KOPT-K1 (cell line): ENCODE measurements around the gene SERBP1.
A peak's percentile ranks its signal among the peaks of the same experiment; 100 is the strongest.
"Not testable (repeated sequence)": the region's sequence is repeated elsewhere in the genome, so short reads cannot be mapped to it uniquely, and the experiment has no call there.

Source experiments
- H3K27ac ChIP-seq: fragments of 200-600 bp; sonication (generic); 2 replicates; pipeline ENCODE4 v1.5.1; 2016; ENCODE audit warnings: antibody characterized with exemption, mild to moderate bottlenecking, low read depth, low read length; ENCODE audit not compliant: poor library complexity, severe bottlenecking
- H3K36me3 ChIP-seq: fragments of 200-600 bp; sonication (generic); 2 replicates; pipeline ENCODE4 v1.5.1; 2017; ENCODE audit warnings: antibody characterized with exemption, mild to moderate bottlenecking, low read length, moderate library complexity; ENCODE audit not compliant: insufficient read depth
- H3K9me3 ChIP-seq: fragments of 200-600 bp; sonication (generic); 2 replicates; pipeline ENCODE4 v1.5.1; 2017; ENCODE audit warnings: antibody characterized with exemption, low read length, mild to moderate bottlenecking; ENCODE audit not compliant: insufficient read depth, poor library complexity, severe bottlenecking

SERBP1 gene

DNA sequence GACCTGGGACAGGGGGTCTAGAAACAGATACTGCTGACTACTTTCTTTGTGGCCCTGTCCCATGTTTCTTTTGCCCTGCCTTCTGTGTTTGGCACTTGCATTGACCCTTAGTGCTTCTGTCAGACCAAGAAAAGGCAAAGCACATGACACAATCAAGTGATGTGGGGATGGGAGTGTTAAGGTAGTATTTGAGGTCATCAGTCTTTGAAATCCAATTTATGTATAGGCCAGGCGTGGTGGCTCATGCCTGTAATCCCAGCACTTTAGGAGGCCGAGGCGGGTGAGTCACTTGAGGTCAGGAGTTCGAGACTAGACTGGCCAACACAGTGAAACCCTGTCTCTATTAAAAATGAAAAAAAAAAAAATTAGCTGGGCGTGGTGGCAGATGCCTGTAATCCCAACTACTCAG, 26.0 kb downstream of the SERBP1 start:
- Histone ChIP-seq H3K36me3 (peaks cover 42% of the 10 kb centered on the region), H3K9me3 (no peaks in the 10 kb centered on the region), H3K27ac (no peak overlapping the region)

DNA sequence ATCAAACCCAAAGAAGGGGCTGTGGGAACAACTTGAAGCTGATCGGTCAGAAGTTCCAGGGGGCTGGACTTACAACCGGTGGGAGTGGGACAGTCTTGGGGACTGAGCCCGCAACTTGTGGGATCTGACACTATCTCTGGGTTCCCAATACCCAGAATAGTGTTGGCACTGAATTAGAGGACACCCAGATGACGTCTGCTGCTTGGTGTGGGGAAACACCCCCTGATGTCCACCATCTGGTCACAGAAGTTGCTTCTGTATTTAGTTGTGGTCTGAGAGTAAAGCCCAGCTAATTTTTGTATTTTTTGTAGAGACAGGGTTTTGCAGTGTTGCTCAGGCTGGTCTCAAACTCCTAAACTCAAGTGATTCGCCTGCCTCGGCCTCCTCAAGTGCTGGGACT, 28.8 kb downstream of the SERBP1 start:
- H3K9me3 ChIP-seq, result no peaks in the 10 kb centered on the region
- H3K27ac ChIP-seq, result no peak overlapping the region
- peaks cover 19% of the 10 kb centered on the region for H3K36me3 ChIP-seq

DNA sequence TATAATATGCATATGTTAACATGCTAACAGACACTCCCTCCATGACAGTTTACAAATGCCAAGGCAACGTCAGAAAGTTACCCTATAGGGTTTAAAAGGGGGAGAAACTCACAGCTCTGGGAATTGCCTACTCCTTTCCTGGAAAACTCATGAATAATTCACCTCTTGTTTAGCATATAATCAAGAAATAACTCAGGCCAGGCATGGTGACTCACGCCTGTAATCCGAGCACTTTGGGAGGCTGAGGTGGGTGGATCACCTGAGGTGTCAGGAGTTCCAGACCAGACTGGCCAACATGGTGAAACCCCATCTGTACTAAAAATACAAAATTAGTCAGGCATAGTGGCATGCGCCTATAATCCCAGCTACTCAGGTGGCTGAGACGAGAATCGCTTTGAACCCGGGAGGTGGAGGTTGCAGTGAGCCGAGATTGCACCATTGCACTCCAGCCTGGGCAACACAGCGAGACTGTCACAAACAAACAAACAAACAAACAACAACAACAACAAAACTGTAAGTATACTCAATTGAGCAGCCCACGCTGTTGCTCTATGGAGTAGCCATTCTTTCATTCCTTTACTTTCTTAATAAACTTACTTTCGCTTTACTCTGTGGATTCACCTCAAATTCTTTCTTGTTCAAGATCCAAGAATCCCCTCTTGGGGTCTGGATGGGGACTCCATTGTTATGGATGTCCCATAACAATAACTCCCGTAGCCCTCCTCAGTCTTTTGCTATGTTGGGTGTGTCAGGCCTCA, 30.0 kb downstream of the SERBP1 start:
- H3K9me3 ChIP-seq, H3K36me3 ChIP-seq, H3K27ac ChIP-seq: not testable (repeated sequence)

DNA sequence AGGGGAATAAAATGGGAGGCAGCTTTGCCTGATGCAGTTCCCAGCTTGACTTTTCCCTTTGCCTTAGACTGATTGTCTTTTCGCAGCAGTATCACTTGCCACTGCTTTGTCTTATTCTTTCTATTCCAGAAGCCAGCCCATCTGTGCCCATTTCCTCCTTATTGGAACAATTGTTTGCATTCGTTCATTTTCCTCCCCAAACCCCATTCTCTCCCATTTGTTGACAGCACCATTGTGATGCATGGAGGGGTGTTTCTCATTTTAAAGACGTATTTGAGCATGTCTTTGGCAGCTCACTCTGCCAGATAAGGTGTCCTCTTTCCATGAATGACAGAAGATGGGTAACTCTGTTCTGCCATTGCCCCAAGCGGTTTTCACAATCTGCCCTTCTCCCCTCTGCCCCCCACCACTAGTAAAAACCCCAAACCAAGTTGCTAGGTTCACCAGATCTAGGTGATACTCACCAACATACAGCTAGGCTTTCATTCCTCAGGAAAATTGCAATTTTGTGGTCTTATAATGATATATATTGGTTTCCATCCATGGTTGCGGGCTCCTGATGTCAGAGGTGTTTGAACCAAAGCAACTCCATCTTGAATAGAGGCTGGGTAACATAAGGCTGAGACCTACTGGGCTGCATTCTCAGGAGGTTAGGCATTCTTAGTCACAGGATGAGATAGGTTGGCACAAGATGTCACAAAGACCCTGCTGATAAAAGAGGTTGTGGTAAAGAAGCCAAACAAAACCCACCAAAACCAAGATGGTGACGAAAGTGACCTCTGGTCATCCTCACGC, 30.8 kb downstream of the SERBP1 start:
- no peak overlapping the region for H3K27ac ChIP-seq
- no peaks in the 10 kb centered on the region for H3K9me3 ChIP-seq
- H3K36me3 ChIP-seq, result no peaks in the 10 kb centered on the region

DNA sequence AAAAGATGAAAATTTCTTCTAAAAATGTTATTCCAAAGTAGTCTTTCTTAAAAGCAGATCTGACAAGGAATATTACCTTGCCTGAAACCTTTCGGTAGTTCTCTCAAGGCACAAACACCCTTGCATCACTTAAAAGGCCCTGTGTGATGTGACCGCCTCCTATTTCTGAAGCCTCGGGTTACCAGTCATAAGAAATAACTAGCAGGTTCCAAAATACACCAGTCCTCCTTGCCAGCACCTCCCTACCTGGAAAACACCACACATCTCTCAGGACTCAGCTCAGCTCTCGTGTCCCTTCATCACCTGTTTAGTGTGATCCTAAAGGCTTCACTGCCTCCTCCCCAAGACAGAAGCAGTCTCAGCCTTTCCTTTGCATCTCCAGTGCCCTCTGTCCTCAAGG, 35.7 kb downstream of the SERBP1 start:
- Histone ChIP-seq H3K9me3 (no peaks in the 10 kb centered on the region), H3K27ac (no peak overlapping the region), H3K36me3 (no peaks in the 10 kb centered on the region; the same call in 1 of the 2 replicates)

DNA sequence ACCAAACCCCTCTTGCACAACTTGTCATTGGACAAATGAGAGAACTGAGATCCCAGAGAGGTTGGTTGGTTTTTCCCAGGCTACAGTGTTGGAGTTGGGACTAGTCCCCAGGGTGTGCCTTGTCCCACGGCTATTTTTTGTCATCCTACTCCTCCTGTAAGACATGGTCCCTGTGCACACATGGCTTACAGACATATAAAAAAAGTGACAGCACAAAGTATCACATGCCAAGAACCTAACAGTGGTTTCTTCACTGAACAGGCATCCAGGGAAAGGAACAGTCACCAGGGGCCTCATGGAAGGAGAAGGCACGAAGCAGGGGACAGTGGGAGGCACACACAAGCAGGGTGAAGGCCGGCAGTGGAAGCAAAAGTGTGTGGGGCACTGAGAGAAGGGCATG, 36.5 kb downstream of the SERBP1 start:
- H3K27ac ChIP-seq, result peak overlapping the region; percentile 56
- no peaks in the 10 kb centered on the region for H3K9me3 ChIP-seq
- no peaks in the 10 kb centered on the region; the same call in 1 of the 2 replicates for H3K36me3 ChIP-seq

DNA sequence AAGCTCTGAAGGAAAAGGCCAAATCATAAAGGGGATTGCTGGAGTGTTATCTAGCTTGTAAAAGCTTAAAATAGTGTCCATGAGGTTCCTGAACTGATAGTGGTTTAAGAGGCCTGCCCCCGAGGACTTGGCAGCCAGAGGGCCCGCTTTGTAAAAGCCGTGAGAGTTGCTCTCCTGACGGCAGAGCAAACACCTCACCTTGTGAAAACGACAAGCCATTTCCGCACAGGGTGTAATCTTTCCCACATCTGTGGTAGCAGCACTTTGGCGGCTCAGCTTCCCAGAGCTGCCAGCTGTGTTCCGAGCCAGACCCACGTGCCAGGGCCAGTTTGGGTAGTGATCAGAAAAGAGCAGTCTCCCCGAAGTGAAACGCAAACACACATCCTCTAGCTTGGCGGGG, 37.0 kb downstream of the SERBP1 start:
- Histone ChIP-seq H3K27ac (peak overlapping the region; percentile 56), H3K36me3 (no peaks in the 10 kb centered on the region; the same call in 1 of the 2 replicates), H3K9me3 (no peaks in the 10 kb centered on the region)

DNA sequence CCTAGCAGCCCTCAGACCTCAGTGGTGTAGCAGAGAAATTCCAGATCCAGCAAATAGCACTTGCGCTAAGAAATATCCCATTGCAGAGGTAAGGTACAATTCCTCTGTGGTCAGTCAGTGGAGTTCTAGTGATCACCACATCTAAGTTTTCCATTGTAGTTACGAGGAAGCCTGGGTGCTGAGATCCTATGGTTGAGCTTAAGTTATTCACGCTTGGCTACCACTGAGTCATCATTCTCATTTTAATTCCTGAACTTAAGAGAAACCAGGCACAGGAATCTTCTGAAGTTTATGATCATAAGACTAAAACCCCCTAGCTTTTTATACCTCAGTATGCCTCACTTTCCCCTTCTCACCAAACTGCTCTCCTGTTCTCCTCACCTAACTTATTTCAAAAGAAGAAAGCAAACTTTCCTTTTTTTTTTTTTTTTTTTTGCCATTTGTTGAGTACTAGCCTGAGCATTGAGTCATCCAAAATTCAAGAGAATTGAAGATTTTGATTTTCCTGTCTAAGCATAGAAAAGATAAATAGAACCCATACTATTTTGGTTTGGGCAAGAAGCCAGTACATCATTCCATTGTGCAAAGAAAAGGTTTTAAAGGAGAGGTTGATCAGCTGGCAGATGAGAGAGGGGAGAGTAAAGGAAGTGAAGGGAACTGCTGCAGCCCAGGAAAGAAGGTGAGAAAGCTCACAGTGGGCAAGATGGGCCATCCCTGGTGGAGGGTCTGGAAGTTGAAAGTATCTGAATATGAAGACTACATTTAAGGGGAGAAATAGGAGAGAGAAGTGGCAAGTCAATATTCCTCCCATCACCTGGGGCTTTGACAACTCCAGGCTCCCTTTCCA, 39.9 kb downstream of the SERBP1 start:
- Histone ChIP-seq H3K36me3 (no peaks in the 10 kb centered on the region; the same call in 1 of the 2 replicates), H3K27ac (no peak overlapping the region), H3K9me3 (peaks cover 12% of the 10 kb centered on the region)

DNA sequence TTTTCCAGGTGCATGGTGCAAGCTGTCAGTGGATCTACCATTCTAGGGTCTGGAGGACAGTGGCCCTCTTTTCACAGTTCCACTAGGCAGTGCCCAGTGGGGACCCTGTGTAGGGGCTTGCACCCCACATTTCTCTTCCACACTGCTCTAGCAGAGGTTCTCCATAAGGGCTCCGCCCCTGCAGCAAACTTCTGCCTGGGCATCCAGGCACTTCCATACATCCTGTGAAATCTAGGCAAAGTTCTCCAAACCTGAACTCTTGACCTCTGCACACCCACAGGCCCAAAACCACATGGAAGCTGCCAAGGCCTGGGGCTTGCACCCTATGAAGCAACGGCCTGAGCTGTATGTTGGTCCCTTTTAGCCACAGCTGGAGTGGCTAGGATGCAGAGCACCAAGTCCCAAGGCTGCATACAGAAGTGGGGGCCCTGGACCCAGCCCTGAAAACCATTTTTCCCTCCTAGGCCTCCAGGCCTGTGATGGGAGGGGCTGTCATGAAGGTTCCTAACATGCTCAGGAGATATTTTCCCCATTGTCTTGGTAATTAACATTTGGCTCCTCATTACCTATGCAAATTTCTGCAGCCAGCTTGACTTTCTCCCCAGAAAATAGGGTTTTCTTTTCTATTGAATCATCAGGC, 46.1 kb downstream of the SERBP1 start:
- peaks cover 39% of the 10 kb centered on the region for H3K9me3 ChIP-seq
- no peak overlapping the region for H3K27ac ChIP-seq
- no peaks in the 10 kb centered on the region for H3K36me3 ChIP-seq

DNA sequence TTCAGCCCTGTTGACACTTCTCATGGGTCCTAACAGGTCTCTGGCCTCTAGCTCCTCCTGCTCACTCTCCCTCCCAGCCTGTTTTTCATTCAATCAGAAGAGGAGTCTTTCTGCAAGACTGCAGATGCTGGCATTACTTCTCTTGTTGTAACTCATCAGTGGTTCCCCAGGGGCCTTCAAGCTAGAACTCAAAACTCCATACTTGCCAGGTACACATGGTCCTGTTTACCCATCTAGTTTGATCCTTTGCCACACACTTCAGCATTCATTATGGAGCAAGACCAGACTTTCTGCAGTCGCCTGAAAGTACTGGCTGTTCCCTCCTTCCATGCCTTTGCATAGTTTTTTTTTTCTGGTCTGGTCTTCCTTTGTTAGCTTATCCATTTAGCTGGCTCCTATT, 47.9 kb downstream of the SERBP1 start:
- Histone ChIP-seq H3K9me3 (peaks cover 39% of the 10 kb centered on the region), H3K27ac (no peak overlapping the region), H3K36me3 (no peaks in the 10 kb centered on the region)

DNA sequence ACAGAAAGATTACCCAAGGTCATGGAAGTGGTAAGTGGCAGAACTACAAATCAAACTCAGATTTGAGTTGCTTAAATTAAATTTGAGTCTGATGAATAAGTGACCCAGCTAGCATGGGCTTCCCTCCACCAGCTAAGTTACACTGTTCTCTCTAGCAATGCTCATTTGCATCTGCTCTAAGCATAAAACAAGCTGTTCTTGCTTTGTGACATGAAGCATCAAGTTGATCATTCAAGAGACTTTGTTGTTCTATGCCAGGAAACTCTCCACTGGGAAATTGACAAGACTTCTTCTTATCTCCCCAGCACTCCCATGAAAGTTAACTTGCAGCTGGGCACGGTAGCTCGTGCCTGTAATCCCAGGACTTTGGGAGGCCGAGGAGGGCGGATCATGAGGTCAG, 49.0 kb downstream of the SERBP1 start:
- Histone ChIP-seq H3K36me3 (no peaks in the 10 kb centered on the region), H3K9me3 (peaks cover 35% of the 10 kb centered on the region), H3K27ac (no peak overlapping the region)

DNA sequence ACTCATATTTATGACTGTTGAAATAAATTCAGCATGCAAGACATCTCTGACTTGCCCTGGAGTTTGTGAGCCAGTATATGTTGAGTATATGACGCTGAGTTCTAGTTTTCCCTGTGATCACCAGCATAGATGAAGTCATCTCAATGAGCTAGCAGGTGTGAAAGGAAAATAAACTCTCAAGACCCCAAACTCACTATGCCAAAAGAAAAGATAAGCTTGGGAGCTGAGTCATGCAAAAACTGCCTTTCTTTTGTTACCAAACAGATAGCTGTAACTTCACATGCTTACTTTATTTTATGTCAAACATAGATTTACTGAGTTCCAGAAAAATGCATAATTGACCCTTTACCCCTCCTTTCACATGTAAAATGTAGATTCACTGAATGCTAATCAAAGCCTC, 52.9 kb downstream of the SERBP1 start:
- H3K36me3 ChIP-seq, result no peaks in the 10 kb centered on the region
- no peaks in the 10 kb centered on the region for H3K9me3 ChIP-seq
- H3K27ac ChIP-seq, result no peak overlapping the region

DNA sequence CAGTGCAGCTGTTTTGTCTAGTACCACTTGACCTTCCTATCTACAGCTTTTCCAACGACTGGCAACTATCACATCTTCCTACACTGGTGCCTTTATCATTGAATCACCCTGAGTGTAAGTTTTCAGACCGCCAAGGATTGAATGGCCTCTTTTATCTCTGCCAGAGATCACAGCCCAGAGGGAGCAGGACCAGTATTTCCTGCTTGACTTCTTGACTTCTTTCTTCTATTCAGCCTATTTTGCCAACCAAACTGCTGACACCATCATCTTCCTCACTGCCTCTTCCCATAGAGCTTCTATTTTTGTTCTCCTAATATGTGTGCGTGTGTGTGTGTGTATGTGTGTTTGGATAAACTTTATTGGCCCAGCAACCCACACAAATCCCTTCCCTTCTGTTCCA, 53.8 kb downstream of the SERBP1 start:
- Histone ChIP-seq H3K27ac (no peak overlapping the region), H3K9me3 (no peaks in the 10 kb centered on the region), H3K36me3 (no peaks in the 10 kb centered on the region)

DNA sequence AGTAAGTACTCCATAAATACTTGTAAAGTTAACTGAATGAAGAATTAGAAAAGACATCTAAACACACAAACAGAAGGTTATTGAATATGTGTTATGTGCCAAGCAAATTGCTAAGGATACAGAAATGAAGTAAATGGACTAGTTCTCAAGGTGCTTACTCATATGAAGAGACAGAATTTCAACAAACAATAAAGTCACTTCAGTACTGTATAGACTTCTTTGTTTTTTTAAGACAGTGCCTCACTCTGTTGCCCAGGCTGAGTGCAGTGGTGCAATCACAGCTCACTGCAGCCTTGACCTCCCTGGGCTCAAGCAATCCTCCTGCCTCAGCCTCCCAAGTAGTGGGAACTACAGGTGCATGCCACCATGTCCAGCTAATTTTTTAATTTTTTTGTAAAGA, 57.3 kb downstream of the SERBP1 start:
- H3K9me3 ChIP-seq, result no peaks in the 10 kb centered on the region
- H3K36me3 ChIP-seq, result no peaks in the 10 kb centered on the region
- H3K27ac ChIP-seq, result no peak overlapping the region

DNA sequence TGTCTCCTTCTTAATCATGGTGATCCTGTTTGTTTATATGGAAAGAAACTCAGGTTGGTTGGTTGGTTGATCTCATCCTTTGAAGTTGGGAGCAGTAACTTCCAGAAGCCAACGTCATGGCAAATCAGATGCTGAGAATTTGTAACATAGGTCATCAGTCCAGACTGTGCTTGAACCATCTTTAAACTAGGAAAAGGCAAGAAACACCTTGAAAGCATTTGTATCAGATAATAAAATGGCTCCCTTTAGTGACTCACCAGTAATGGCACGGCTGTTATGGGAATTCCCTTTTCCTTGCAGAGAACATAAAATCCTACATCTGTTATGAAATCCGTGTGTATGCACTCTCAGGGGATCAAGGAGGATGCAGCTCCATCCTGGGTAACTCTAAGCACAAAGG, 58.1 kb downstream of the SERBP1 start:
- Histone ChIP-seq H3K9me3 (no peaks in the 10 kb centered on the region), H3K27ac (no peak overlapping the region), H3K36me3 (no peaks in the 10 kb centered on the region)
